Lower lobe of right lung (tissue), 2 donors: ENCODE data around the gene FEZ2. TPM values are rescaled to one million over a fixed set of nuclear protein-coding genes. Genes with fewer than 3 reads are reported as not detected.

Experiments
- ATAC-seq, 2 donors: fragments of 200-7000 bp; cut with Tn5 transposase; one replicate each; pipeline ENCODE4 v1.9.1; 2020 to 2022; ENCODE audit warnings: mild to moderate bottlenecking in 2 of 2, moderate library complexity in 2 of 2
- DNase-seq: peaks from one replicate; pipeline ENCODE4 v3.0.0-alpha.2; 2020
- H3K27ac ChIP-seq: fragments of 200-600 bp; one replicate; pipeline ENCODE4 v1.8.0; 2022
- H3K27me3 ChIP-seq: fragments of 200-600 bp; one replicate; pipeline ENCODE4 v1.8.0; 2022; ENCODE audit warnings: low read depth
- H3K36me3 ChIP-seq: fragments of 200-600 bp; one replicate; pipeline ENCODE4 v1.8.0; 2022; ENCODE audit warnings: mild to moderate bottlenecking
- H3K4me1 ChIP-seq: fragments of 200-600 bp; one replicate; pipeline ENCODE4 v1.8.0; 2022
- H3K4me3 ChIP-seq: fragments of 200-600 bp; one replicate; pipeline ENCODE4 v1.8.0; 2022; ENCODE audit warnings: mild to moderate bottlenecking
- H3K9me3 ChIP-seq: fragments of 200-600 bp; one replicate; pipeline ENCODE4 v1.8.0; 2022
- intact Hi-C: fragments of 100-400 bp; cut with DNase I; formaldehyde crosslinking; loops from one replicate; pipeline ENCODE4 v1.11.0; 2022
- long read RNA-seq: library from polyadenylated mRNA; unstranded; transcript quantifications from one replicate; pipeline ENCODE4 v2.0.0, GENCODE V29; 2021
- total RNA-seq: library from RNA; stranded (reverse); fragmentation: NEBNext Ultra II Directional; extraction: Animal tissue kit (Norgen Biotek cat#: 25700); gene quantifications from one replicate; pipeline ENCODE4 v1.2.1, GENCODE V29; 2021
- TF ChIP-seq, protein P1 (sequence below): fragments of 200-600 bp; IDR thresholded peaks from one replicate; pipeline ENCODE4 v1.8.0; 2022; ENCODE audit warnings: antibody characterized with exemption, mild to moderate bottlenecking
- donor health status: DM: no; HTN: yes; CAD: no; lungs with severe emphysema.

The FEZ2 gene
- 44.0 TPM for total RNA-seq
- long read RNA-seq, partial matches to known transcripts: 15 of 38 reads
- long read RNA-seq, other reads (novel, unspliced or antisense): 17 of 38 reads

GRCh38 chr2:36597532-36598377, at the start of gene FEZ2:
FEZ2 (minus strand) TSS chr2:36598168; CDS start chr2:36598142, 26 bp downstream.
- peak; percentile 99 for ATAC-seq

DNA sequence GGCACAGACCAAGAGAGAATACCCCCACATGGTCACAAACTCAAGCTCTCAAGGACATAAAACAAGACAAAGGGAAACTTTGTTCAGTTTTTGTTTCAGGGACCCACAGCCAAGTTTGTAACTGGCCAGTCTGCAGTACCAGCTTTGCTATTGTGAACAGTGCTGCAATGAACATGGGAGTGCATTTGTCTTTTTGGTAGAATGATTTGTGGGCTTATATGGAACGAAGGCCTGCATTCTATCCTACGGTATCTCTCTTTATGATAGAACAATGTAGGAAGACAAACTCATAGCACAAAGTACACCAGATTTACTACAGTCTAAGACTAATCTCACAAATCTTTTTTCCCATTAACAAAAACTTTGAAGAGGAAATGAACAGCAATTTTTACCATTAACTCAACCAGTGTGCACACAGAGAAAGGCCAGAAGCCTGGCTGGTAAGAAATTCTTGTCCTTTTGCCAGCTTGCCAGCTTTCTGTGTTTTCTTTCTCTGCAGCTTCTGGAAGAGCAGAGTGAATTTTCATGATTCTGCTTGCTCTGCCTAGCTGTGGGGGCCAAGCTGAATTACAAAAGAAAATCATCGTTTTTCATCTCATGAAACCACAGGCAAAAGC, 37.1 kb upstream of the FEZ2 start:
- ATAC-seq: no peak
- H3K36me3 ChIP-seq: no peaks in the 10 kb centered on the region
- no peaks in the 10 kb centered on the region for H3K4me1 ChIP-seq
- no peaks in the 10 kb centered on the region for H3K9me3 ChIP-seq
- H3K4me3 ChIP-seq: no peak overlapping the region
- intact Hi-C loops: no loop called here
- H3K27me3 ChIP-seq: no peaks in the 10 kb centered on the region
- no peak for DNase-seq
- no peak overlapping the region for H3K27ac ChIP-seq
- TF ChIP-seq, protein P1, sequence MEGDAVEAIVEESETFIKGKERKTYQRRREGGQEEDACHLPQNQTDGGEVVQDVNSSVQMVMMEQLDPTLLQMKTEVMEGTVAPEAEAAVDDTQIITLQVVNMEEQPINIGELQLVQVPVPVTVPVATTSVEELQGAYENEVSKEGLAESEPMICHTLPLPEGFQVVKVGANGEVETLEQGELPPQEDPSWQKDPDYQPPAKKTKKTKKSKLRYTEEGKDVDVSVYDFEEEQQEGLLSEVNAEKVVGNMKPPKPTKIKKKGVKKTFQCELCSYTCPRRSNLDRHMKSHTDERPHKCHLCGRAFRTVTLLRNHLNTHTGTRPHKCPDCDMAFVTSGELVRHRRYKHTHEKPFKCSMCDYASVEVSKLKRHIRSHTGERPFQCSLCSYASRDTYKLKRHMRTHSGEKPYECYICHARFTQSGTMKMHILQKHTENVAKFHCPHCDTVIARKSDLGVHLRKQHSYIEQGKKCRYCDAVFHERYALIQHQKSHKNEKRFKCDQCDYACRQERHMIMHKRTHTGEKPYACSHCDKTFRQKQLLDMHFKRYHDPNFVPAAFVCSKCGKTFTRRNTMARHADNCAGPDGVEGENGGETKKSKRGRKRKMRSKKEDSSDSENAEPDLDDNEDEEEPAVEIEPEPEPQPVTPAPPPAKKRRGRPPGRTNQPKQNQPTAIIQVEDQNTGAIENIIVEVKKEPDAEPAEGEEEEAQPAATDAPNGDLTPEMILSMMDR: no peak

More at GRCh38 chr2:36597532-36598377, at the start of gene FEZ2:
- Histone ChIP-seq H3K4me3 (peak within 1 kb of the TSS; percentile 99), H3K27me3 (no peaks in the 10 kb centered on the region), H3K4me1 (peaks cover 24% of the 10 kb centered on the region), H3K36me3 (no peaks in the 10 kb centered on the region), H3K27ac (peak within 1 kb of the TSS; percentile 97), H3K9me3 (no peaks in the 10 kb centered on the region)
- DNase-seq: peak; percentile 86
- TF ChIP-seq, protein P1: no peak
- intact Hi-C loops: no loop called here

GRCh38 chr2:36633470-36634092, 35.6 kb upstream of the FEZ2 start:
- no peaks in the 10 kb centered on the region for H3K4me1 ChIP-seq
- H3K9me3 ChIP-seq: no peaks in the 10 kb centered on the region
- ATAC-seq (no peak), DNase-seq (no peak)
- intact Hi-C loops: no loop called here
- no peak overlapping the region for H3K27ac ChIP-seq
- no peaks in the 10 kb centered on the region for H3K27me3 ChIP-seq
- H3K4me3 ChIP-seq: no peak overlapping the region
- TF ChIP-seq, protein P1: no peak
- H3K36me3 ChIP-seq: no peaks in the 10 kb centered on the region

- no peaks in the 10 kb centered on the region for H3K36me3 ChIP-seq
- H3K9me3 ChIP-seq: peaks cover 17% of the 10 kb centered on the region
- ATAC-seq: no peak
- no peak overlapping the region for H3K4me3 ChIP-seq
- no peak overlapping the region for H3K27ac ChIP-seq
- TF ChIP-seq, protein P1: no peak
- H3K4me1 ChIP-seq: no peaks in the 10 kb centered on the region
- no peak for DNase-seq
- H3K27me3 ChIP-seq: no peaks in the 10 kb centered on the region
- intact Hi-C loops: no loop called here
These were observed 28.8 kb upstream of the FEZ2 start for GRCh38 chr2:36626756-36627155.

DNA sequence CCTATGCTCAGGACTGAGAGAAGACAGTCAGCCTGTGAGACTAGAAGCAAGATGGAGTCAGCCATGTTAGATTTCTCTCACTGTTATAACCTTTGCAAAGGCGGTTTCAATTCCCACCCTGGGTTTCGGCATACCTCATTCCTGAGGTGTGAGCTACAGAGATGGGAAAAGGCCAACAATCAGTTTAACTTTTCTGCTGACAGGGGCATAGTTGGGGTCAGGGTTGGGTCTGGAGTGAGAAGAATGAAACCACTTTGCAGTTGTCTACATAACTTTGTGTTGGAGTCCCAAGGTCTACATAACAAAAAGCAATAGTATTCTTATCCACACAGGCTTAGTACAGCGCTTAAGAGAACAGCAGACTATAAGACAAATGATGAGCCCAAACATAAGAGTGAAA, 28.1 kb upstream of the FEZ2 start:
- ATAC-seq: no peak
- DNase-seq: no peak
- Histone ChIP-seq H3K27me3 (no peaks in the 10 kb centered on the region), H3K4me1 (no peaks in the 10 kb centered on the region), H3K36me3 (no peaks in the 10 kb centered on the region), H3K27ac (no peak overlapping the region), H3K4me3 (no peak overlapping the region), H3K9me3 (peaks cover 17% of the 10 kb centered on the region)
- intact Hi-C loops: no loop called here
- TF ChIP-seq, protein P1: no peak
